Measurements from ENCODE around the gene SLIRP.
A peak's percentile ranks its signal among the peaks of the same experiment; 100 is the strongest.

The SLIRP gene

DNA sequence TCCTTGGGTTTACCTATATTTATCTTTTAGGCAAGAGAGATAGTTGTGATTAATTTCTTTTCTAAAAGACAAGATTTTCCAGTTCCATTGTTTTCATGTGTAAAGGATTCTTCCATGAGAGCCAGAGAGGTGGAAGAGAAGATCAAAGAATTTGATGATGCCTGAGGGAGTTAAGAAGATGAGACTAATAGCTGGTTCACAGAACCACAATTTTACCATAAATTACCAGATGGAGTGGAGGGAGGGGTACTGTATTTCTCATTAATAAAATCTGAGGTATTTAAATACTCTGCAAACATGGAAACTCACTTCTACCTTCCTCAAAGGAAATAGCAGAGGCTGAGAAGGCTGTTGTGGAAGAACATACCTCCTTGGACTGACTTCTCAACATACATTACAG lies 34.7 kb upstream of the SLIRP start:
- POLR2A ChIA-PET = no interaction called here
- no peak for DNase-seq (ENCODE audit: low read depth, low spot score)
- H3K4me3 ChIP-seq (ENCODE audit: low read depth, low read length) = no peak overlapping the region
- CTCF ChIA-PET = interaction anchor here (1.2 kb wide), 1 partner anchor 16 kb away, joined by 3 read pairs; no protein-coding TSS in a partner anchor
- TF ChIP-seq, protein P1, sequence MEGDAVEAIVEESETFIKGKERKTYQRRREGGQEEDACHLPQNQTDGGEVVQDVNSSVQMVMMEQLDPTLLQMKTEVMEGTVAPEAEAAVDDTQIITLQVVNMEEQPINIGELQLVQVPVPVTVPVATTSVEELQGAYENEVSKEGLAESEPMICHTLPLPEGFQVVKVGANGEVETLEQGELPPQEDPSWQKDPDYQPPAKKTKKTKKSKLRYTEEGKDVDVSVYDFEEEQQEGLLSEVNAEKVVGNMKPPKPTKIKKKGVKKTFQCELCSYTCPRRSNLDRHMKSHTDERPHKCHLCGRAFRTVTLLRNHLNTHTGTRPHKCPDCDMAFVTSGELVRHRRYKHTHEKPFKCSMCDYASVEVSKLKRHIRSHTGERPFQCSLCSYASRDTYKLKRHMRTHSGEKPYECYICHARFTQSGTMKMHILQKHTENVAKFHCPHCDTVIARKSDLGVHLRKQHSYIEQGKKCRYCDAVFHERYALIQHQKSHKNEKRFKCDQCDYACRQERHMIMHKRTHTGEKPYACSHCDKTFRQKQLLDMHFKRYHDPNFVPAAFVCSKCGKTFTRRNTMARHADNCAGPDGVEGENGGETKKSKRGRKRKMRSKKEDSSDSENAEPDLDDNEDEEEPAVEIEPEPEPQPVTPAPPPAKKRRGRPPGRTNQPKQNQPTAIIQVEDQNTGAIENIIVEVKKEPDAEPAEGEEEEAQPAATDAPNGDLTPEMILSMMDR (IDR thresholded peaks at IDR 0.05; ENCODE audit: insufficient read depth, low read length, missing control alignments) = no peak

DNA sequence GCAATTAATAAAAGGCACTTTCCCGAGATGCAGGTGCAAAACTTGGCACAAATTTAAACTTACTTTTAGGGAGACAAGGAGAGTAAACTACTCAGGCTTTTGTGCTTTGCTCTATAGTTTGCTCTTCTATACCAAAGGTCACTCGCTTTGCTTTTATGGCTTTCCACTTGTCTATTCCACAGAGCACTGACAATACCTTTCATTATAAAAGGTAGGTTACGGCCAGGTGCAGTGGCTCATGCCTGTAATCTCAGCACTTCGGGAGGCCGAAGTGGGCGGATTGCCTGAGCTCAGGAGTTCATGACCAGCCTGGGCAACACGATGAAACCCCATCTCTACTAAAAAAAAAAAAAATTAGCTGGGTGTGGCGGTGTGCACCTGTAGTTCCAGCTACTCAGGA lies 33.0 kb upstream of the SLIRP start:
- CTCF ChIA-PET = no interaction called here
- H3K4me3 ChIP-seq (ENCODE audit: low read depth, low read length) = no peak overlapping the region
- POLR2A ChIA-PET = no interaction called here
- TF ChIP-seq, protein P1 (IDR thresholded peaks at IDR 0.05; ENCODE audit: insufficient read depth, low read length, missing control alignments) = no peak
- no peak for DNase-seq (ENCODE audit: low read depth, low spot score)

DNA sequence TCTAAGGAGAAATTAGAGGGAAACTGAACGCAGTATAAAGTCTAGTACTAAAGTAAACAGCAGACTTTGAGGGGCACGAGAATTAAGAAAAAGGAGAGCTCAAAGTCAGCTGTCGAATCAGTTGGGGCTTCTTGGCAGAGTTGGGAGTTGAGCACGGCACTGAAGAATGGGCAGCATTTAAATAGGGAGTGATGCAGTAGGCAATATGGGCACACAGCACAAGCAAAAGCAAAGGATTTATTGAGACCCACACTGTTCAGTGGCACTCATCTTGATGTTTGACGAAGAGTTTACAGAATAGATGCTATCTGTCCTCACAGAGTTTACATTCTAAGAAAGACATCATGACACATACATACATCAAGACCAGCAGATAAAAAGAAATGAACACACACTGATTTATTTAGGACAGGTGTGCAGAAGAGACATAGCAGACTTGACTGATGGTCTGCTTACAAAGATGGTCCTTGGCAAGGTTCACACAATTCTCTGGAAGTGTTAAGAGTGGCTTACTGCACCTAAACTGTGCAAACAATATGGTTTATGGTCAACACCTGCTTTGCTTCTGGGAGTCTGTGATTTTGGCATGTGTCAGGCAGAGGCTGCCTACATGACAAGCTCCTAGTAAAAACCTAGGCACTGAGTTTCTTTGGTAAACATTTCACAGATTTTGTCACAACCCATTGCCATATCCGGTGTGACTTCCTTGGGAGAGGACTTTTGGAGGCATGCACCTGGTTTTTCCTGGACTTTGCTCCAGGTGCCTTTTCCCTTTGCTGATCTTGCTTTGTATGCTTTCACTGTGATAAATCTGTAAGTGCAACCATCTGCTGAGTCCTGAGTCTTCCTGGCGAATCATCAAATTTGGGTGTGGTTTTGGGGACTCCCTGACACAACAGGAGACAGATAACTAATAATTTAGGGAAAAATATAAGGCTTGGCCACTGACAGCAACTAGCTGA lies 26.4 kb upstream of the SLIRP start:
- TF ChIP-seq, protein P1 (IDR thresholded peaks at IDR 0.05; ENCODE audit: insufficient read depth, low read length, missing control alignments) = no peak
- ChIA-PET POLR2A (no interaction called here), CTCF (interaction anchor here (0.7 to 2.3 kb wide), 5 partner anchors 8 to 222 kb away, joined by 3 to 7 read pairs (median 3); no protein-coding TSS in a partner anchor)
- no peak for DNase-seq (ENCODE audit: low read depth, low spot score)
- H3K4me3 ChIP-seq (ENCODE audit: low read depth, low read length) = no peak overlapping the region

DNA sequence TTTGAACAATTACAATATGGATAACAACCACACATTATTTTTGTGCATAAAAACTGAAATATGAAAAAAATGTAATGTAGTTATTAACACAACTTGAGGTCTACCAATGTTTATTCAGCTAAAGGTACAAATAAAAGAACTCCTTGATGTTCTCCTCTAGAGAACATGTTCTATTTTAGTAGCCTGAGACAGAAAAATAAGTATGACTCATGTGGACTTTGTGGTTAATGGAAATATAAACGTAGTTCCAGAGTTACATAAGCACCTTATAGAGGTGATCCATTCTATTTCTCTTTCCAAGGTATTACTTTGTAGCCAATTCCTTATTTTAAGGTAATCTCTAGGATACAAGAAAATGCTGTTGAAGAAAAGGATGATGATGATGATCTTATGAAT lies 25.7 kb upstream of the SLIRP start:
- TF ChIP-seq, protein P1 (IDR thresholded peaks at IDR 0.05; ENCODE audit: insufficient read depth, low read length, missing control alignments) = no peak
- DNase-seq (ENCODE audit: low read depth, low spot score) = peak; percentile 17
- POLR2A ChIA-PET = no interaction called here
- no peak overlapping the region for H3K4me3 ChIP-seq (ENCODE audit: low read depth, low read length)
- CTCF ChIA-PET = interaction anchor here (0.7 to 2.3 kb wide), 2 partner anchors 8 to 223 kb away, joined by 3 to 7 read pairs; no protein-coding TSS in a partner anchor

DNA sequence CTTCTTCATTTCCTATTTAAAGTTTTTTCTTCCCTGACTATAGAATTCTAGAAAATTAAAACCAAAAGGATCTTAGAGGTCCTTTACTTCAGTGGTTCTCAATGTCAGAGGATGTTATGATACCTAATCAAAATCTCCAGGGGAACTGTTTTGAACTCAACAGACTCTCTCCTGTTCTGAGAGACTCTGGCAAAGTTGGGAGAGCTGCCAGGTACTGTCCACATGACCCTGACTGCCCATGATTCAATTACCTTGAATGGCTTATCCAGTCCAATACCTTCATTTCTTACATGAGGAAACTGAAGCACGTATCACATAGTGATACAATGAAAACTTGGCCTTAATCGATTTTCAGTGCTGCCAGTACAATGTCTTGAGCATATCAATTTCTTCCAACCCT lies 16.6 kb upstream of the SLIRP start:
- no peak overlapping the region for H3K4me3 ChIP-seq (ENCODE audit: low read depth, low read length)
- TF ChIP-seq, protein P1 (IDR thresholded peaks at IDR 0.05; ENCODE audit: insufficient read depth, low read length, missing control alignments) = no peak
- ChIA-PET POLR2A (no interaction called here), CTCF (interaction anchor here (1.4 to 1.8 kb wide), 2 partner anchors 15 to 16 kb away, joined by 4 read pairs; no protein-coding TSS in a partner anchor)
- DNase-seq (ENCODE audit: low read depth, low spot score) = no peak

DNA sequence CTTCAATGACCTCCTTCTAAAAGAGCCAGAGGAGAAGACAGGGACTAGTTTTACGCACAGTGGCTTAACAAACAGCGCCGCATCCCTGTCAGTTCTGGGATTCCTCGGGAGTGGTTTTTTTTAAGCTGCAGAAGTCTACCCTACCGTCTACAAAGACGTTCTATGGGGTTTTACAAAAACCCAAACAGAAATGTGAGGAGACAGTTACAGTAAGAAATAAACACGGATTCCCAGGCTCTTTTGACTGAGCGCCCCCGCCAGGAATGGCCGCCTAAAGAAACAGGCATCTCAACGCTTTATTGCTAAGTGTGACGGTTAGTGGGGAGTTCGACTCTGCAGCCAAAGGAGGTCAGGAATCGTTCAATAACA lies 564 bp upstream of the SLIRP start:
- DNase-seq (ENCODE audit: low read depth, low spot score) = peak; percentile 9
- TF ChIP-seq, protein P1 (IDR thresholded peaks at IDR 0.05; ENCODE audit: insufficient read depth, low read length, missing control alignments) = peak; percentile 36
- peak overlapping the region; percentile 98 for H3K4me3 ChIP-seq (ENCODE audit: low read depth, low read length)
- POLR2A ChIA-PET = no interaction called here
- CTCF ChIA-PET = interaction anchor here (0.7 to 3.4 kb wide), 7 partner anchors 13 to 248 kb away, joined by 3 to 25 read pairs (median 4); partner anchors contain the start of gene AHSA1
